ENCODE data around the gene UGT1A4.
"Not testable (repeated sequence)": the region's sequence is repeated elsewhere in the genome, so short reads cannot be mapped to it uniquely, and the experiment has no call there.

UGT1A4 gene

GRCh38 chr2:233699424-233700027, 19.0 kb upstream of the UGT1A4 start:
- no peak for DNase-seq (ENCODE audit: low spot score)

- no peak for DNase-seq (ENCODE audit: low spot score)
Observed at GRCh38 chr2:233700028-233700635, 18.4 kb upstream of the UGT1A4 start.

DNA sequence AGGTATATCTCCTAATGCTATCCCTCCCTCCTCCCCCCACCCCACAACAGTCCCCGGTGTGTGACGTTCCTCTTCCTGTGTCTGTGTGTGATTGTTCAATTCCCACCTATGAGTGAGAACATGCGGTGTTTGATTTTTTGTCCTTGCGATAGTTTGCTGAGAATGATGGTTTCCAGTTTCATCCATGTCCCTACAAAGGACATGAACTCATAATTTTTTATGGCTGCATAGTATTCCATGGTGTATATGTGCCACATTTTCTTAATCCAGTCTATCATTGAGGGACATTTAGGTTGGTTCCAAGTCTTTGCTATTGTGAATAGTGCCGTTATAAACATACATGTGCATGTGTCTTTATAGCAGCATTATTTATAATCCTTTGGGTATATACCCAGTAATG, 17.7 kb upstream of the UGT1A4 start:
- not testable (repeated sequence) for DNase-seq (ENCODE audit: low spot score)

DNA sequence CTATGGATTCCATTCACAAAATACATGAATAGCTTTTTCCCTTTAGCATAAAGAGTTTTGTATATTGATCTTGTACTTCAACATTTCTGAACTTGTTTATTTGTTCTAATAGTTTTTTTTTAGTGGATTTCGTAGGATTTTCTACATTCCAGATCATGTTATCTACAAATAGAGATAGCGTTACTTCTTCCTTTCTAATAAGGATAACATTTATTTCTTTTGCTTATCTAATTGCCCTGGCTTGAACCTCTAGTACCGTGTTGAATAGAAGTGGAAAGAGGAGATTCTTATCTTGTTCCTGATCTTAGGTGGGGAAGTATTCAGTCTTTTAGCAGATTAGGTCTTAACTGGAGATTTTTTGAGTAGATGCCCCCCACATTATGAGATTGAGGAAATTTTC, 16.3 kb upstream of the UGT1A4 start:
- DNase-seq (ENCODE audit: low spot score) = no peak

DNA sequence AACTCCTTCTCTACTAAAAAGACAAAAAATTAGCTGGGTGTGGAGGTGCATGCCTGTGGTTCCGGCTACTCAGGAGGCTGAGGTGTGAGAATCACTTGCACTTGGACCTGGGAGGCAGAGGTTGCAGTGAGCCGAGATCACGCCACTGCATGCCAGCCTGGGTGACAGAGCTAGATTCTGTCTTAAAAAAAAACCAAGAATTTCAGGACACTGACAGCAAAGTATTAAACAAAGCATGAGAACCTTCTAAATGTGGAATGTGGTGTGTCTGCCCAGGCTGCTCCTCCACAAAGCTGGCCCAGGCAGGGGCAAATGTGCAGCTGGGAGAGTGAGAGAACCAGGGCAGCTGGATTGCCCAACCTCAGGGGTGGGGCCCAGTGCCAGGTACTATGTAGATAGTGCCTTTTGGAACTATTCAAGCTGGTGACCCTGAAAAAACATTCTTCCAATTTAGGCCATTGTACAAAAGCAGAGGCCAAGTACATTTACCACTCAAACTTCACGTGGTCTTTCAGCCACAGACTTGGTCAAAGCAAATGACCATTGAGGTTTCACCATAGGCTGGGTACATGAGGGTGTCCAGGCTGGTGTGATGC, 12.5 kb upstream of the UGT1A4 start:
- no peak for DNase-seq (ENCODE audit: low spot score)

DNA sequence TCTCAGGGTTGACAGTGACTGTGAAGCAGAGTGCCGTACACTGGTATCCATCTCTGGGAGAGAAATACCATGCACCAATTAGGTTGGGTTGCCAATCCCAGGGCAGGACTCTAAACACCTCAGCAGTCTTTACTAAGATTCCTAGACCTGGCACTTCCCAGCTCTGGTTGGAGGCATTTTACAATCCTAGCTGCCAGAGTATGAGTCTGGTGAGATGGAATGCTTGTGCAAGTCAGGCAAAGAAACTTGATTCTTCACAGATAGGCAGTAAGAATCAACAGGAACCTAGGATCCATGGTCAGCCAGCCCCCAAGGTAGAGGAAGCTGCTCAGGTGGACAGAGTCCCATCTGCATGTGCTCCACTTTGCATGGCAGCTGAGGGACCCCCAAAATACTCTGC, 11.8 kb upstream of the UGT1A4 start:
- no peak for DNase-seq (ENCODE audit: low spot score)

- DNase-seq (ENCODE audit: low spot score) = no peak
Observed at GRCh38 chr2:233707940-233708644, 10.4 kb upstream of the UGT1A4 start.

DNA sequence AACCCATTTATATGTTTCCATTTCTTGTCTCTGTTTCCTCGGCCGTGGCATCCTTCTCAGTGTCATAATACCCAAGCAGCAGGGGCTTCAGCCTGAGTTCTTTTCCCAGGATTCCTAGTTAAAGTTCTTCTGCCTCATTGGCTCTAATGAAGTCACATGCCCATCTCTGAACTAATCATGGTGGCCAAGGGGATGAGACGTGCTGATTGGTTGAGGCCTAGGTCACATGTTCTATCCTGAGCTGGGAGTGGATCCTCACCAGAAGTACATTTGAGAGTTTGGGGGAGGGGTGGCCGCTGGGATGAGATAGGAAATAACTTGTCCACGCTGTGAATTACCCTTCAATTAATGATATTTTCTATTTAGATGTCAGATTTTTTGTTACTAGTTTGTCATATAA, 9.6 kb upstream of the UGT1A4 start:
- no peak for DNase-seq (ENCODE audit: low spot score)

DNA sequence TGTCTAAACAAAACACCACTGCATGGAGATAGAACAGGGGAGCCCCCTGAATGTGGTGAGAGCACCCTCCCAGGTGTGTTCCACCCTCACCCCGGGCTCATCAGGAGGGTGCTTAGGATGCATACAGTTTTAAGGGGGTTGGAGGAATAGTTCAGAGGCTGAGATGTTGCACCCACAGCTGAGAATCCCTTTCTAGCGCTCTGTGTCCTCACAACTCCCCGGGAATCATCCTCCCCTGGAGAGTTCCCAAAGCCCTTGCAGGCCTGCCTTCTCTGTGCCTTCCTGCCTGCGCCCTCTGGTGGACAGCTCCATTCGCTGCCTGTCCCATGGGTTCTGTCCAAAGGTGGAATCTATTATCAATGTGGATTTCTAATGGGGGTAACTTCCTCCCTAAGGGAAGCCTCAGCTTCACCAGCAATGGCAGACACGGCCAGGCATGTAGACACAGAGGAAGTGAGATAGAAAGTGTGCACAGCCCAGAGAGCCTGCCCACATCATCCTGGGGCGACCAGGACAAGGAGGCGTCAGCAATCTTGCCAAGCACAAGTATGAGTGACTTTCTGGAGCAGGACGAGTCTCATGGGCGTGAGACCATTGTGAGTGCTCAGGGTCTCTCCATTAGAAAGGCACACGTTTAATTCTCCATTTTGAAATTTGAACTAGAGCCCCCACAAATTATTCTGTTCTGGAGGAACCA, 7.1 kb upstream of the UGT1A4 start:
- peak; percentile 48 for DNase-seq (ENCODE audit: low spot score)

DNA sequence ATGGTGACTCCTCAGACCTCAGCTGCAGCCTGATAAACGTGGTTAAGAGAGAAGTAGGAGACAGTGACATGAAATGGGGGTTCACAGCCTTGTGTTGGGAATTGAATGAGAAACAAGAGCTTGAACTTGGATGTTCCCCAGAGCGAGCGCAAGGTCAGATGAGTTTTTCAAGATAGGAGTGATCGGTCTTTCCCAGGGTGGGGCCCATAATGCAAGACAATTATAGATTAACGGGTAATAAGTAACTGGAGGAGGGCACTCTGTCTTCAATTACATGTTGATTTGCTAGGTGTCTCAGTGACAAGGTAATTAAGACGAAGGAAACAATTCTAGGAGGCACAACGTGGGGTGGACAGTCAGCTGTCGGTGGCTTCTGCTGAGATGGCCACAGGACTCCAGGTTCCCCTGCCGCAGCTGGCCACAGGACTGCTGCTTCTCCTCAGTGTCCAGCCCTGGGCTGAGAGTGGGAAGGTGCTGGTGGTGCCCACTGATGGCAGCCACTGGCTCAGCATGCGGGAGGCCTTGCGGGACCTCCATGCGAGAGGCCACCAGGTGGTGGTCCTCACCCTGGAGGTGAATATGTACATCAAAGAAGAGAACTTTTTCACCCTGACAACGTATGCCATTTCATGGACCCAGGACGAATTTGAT, 5.8 kb upstream of the UGT1A4 start, which contains the start of gene UGT1A5:
Gene UGT1A5, plus strand, starts transcription at position 297 of the 651 bp plus-strand sequence. Its CDS starts 85 bp downstream, at position 382.
- no peak for DNase-seq (ENCODE audit: low spot score)

- DNase-seq (ENCODE audit: low spot score) = no peak
Observed at GRCh38 chr2:233713262-233713615, 5.3 kb upstream of the UGT1A4 start.

- no peak for DNase-seq (ENCODE audit: low spot score)
Observed at GRCh38 chr2:233714121-233714520, 4.4 kb upstream of the UGT1A4 start.

DNA sequence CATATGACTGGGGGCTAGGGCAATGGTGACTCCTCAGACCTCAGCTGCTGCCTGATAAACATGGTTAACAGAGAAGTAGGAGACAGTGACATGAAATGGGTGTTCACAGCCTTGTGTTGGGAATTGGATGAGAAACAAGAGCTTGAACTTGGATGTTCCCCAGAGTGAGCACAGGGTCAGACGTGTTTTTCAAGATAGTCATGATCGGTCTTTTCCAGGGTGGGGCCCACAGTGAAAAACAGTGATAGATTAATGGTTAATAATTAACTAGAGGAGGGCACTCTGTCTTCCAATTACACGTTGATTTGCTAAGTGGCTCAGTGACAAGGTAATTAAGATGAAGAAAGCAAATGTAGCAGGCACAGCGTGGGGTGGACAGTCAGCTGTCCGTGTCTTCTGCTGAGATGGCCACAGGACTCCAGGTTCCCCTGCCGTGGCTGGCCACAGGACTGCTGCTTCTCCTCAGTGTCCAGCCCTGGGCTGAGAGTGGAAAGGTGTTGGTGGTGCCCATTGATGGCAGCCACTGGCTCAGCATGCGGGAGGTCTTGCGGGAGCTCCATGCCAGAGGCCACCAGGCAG, 10.3 kb downstream of the UGT1A4 start, which contains the start of gene UGT1A3:
Gene UGT1A3, plus strand, starts transcription at position 320 of the 579 bp plus-strand sequence. Its CDS starts 85 bp downstream, at position 405.
- no peak for DNase-seq (ENCODE audit: low spot score)

DNA sequence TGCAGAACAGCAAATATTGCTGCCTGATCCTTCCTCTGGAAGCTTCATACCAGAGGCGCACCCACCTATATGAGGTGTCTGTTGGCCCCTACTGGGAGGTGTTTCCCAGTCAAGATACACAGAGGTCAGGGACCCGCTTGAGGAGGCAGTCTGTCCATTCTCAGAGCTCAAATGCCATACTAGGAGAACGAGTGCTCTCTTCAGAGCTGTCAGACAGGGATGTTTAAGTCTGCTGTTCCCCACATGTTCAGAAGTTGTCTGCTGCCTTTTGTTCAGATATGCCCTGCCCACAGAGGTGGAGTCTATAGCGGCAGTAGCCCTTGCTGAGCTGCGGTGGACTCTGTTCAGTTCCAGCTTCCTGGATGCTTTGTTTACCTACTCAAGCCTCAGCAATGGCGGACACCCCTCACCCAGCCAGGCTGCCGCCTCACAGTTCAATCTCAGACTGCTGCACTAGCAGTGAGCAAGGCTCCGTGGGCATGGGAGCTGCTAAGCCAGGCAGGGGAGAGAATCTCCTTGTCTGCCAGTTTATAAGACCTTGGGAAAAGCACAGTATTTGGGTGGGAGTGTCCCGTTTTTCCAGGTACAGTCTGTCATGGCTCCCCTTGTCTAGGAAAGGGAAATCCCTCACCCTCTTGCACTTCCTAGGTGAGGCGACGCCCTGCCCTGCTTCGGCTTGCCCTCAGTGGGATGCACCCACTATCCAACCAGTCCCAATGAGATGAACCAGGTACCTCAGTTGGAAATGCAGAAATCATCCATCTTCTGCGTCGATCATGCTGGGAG, 18.5 kb downstream of the UGT1A4 start:
- DNase-seq (ENCODE audit: low spot score) = not testable (repeated sequence)

DNA sequence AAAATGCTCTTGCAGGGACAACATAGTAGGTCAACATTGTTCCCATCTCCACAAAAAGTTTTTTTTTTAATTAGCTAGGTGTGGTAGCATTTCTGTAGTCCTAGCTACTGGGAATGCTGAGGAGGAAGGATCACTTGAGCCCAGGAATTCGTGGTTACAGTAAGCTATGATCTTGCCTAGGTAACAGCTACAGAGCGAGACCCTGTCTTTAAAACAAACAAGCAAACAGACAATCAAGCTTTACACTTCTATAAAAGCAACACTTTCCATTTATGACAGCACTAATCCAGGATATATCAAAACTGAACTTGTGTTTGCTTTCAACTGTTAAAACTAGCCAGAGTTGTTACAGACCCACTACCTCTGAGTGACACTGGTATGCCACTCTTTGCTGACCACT, 22.3 kb downstream of the UGT1A4 start:
- DNase-seq (ENCODE audit: low spot score) = no peak

GRCh38 chr2:233743464-233744259, 25.1 kb downstream of the UGT1A4 start:
- DNase-seq (ENCODE audit: low spot score) = no peak

- DNase-seq (ENCODE audit: low spot score) = no peak
Observed at GRCh38 chr2:233745073-233745755, 26.7 kb downstream of the UGT1A4 start.

DNA sequence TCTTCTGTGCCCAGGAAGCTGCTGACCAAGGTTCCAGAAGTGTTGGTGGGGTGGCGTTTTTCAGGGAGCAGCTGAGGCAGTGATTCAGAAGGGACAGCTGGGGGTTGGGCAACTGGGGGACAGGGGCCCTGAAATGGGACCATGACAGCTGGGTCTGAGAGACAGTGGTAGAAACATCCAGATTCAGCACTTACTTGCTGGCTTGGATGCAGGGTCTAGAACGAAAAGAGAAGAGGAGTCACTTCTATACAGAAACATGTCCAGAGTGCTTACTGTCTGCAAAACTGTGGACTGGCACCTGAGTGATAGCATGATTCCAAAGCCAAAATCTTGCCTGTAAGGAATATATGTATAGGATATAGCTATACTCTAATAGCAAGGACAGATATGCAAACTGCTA, 27.3 kb downstream of the UGT1A4 start:
- not testable (repeated sequence) for DNase-seq (ENCODE audit: low spot score)

Measured in SK-N-DZ (cell line).